WI38 (cell line): ENCODE data around the gene SNTN.

ENCODE experiments used
- H3K4me3 ChIP-seq: 2 replicates; pipeline ENCODE4 v1.5.1; 2011; ENCODE audit warnings: low read depth, mild to moderate bottlenecking, control low read depth, low read length
- CTCF ChIP-seq: IDR thresholded peaks from 2 replicates; pipeline ENCODE4 v1.5.1; 2012; ENCODE audit warnings: low read depth, mild to moderate bottlenecking, control low read depth, low read length

The SNTN gene

GRCh38 chr3:63652066-63652725 is at the start of gene SNTN:
Gene SNTN, plus strand, starts transcription at chr3:63652675. Its CDS starts 13 bp downstream, at chr3:63652688.
- TF ChIP-seq CTCF = no peak
- H3K4me3 ChIP-seq = no peak within 1 kb of the TSS

GRCh38 chr3:63607716-63608115 is 44.8 kb upstream of the SNTN start:
- TF ChIP-seq CTCF = no peak
- H3K4me3 ChIP-seq = no peak overlapping the region

GRCh38 chr3:63609408-63609807 is 43.1 kb upstream of the SNTN start:
- no peak for TF ChIP-seq CTCF
- no peak overlapping the region for H3K4me3 ChIP-seq

GRCh38 chr3:63609834-63610233 is 42.6 kb upstream of the SNTN start:
- H3K4me3 ChIP-seq = no peak overlapping the region
- TF ChIP-seq CTCF = no peak

GRCh38 chr3:63611382-63611781 is 41.1 kb upstream of the SNTN start:
- no peak for TF ChIP-seq CTCF
- H3K4me3 ChIP-seq = no peak overlapping the region

GRCh38 chr3:63613561-63613960 is 38.9 kb upstream of the SNTN start:
- no peak for TF ChIP-seq CTCF
- no peak overlapping the region for H3K4me3 ChIP-seq

- H3K4me3 ChIP-seq = no peak overlapping the region
- TF ChIP-seq CTCF = no peak
Measured at GRCh38 chr3:63617391-63617790, 35.1 kb upstream of the SNTN start.
